GM04504 (cell line): ENCODE measurements around the gene INPP5A.

Source experiments
- DNase-seq: peaks from one replicate; pipeline ENCODE4 v3.0.0-alpha.2; 2012; ENCODE audit warnings: low read depth

INPP5A gene

DNA sequence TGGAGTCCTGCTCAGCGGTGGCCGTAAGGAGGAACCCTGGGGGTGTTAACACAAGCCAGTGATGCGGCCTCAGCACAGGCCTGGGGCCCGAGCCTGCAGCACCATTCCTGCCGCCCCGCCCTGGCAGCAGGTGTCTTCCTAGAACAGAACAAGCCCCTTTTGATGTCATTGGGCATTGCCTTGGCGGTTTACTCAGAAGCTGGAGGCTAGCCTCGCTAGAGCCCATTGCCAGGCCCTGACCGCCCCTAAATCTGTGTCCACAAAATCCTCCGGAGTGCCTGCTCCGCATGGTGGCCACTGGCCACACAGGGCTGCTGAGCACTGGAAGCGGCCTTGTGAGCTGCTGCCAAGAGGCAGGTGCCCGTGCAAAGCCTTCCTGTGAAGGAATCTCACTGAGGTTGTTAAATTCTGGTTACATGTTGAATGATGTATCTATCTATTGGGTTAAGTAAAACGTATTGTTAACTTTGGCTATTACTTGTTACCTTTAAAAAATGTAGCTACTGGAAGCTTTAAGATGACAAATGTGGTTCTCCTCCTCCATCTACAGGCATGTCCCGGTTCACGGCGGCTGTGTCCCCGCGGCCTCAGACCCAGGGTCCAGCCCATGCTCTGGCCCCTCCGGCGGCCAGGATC is 1.2 kb upstream of the INPP5A start:
- no peak for DNase-seq

DNA sequence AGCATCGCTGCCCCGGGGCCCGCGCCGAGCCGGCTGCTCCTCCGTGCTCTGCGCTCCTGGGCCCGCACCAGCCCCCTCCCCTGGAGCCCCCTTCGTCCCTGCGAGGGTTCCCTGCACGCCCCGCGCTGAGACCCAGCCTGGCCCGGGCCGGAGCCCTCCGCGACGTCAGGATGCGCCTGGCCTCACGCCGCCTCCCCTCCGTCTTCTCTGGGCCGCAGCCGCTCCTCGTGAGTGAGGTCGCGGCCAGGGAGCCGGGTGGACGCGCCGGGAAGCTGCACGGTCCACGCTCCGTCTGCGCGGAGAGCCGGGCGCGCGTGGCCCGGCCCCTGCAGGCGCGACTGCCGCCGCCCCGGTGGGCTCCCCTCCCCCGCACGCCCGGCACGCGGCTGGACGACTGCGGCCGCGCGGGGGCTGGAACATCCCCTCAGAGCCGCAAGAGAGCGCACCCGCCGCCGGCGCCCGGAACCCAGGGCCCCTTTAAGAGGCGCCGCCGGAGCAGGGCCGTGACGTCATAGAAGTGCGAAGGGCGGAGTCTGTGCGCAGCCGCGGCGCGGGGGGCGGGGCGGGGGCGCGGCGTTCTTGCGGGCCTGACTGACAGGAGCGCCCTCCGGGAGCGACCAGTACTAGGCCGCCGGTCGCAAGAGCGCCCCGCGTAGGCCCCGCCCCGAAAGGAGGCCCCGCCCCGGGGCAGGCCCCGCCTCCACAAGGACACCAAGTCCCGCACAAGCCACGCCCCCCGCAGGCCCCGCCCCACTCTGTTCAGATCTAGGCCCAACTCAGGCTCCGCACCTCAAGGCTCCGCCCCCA is 507 bp upstream of the INPP5A start:
- peak; percentile 97 for DNase-seq

DNA sequence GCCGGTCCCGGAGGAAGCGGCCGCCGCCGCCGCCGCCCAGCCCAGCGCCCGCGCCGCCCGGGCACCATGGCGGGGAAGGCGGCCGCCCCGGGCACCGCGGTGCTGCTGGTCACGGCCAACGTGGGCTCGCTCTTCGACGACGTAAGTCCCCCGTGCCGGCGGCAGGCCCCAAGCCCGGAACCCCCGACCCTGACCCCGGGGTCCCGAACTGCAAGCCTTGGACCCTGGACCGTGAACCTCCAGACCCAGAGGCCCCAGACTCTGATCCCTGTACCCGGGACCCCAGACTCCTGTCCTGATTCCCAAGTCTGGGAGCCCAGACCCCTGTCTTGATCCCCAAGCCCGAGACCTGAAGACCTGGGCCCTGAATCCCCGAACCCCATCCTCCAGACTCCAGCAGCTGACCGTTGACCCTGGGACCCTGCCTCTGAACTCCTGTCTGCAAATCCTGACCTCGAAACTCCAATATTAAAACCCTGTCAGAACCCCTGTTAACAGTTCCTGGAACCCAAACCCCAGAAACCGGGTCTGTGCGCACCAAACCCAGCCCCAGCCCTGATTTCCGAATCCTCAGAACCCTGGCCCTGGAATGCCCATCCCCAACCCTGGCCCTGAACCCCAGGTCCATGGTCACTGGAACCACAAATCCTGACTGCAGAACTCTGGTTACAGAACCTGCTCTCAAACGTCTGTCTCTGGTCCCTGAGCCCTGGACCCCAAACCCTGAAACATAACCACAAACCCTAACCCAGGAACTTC is 623 bp downstream of the INPP5A start:
- DNase-seq = no peak

DNA sequence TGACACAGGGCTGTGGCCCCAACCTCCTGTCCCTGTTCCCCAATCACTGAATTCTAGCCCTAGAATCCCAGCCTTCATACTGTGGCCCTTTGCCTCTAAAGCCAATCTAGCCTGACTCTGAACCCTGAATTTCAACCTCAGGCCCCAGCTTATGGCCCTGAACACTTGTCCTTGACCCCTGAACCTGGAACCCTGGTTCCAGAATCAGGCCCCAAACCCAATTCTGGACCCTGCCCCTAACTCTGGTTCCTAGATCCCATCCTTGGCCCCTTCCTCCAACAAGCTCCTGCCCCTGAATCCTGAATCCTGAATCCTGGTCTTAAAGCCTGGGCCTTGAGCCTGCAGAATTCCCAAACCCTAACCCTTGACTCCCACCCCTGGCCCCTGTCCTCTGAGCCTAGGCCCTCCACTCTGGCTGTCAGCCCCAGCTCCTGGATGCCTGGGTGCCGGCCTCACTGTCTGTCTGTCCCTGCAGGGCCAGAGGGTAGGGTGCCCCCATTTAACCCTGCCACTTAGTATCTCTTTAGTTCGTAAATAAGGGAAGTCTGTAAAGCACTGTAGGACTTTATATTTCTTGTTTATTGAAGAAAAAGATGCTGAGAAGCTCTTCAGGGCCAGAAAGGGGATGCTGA is 1.3 kb downstream of the INPP5A start:
- DNase-seq = no peak

DNA sequence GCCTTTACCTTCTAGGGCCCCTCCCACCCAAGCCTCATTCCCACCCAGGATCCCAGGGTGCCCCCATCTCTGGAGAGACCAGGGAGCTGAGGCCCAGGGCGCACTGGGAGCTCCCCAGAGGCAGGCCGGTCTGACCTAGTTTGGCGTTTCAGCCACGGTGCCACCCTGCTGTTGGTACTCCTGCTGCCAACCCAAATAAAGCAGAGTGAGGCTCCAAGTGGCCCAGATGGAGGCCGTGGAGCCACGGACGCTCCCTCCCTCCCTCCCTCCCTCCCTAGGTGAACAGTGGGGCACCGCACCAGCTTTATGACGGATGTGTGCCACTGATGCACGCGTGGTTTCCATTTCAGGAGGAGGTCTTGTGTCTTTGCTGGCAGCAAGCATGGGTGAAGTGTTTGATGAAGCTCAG is 1.8 kb downstream of the INPP5A start:
- DNase-seq = no peak

DNA sequence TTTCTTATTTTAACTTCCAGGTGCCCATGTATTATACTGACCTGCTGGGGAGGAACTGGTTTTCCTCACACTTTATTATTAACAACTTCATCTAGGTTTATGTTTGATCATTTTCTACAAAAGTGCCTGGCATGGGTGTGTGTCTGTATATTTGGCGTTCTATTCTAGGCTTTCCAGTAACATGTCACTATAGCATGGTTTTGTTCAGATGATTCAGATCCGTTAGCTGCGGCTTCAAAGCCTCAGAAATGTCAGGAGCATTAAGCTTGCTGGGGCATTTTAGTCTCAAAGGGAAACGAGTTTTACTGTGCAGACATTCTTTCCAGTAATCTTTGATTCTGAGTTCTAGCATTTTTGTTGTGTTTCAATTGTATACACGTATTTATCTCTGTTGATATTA is 2.3 kb downstream of the INPP5A start:
- no peak for DNase-seq

DNA sequence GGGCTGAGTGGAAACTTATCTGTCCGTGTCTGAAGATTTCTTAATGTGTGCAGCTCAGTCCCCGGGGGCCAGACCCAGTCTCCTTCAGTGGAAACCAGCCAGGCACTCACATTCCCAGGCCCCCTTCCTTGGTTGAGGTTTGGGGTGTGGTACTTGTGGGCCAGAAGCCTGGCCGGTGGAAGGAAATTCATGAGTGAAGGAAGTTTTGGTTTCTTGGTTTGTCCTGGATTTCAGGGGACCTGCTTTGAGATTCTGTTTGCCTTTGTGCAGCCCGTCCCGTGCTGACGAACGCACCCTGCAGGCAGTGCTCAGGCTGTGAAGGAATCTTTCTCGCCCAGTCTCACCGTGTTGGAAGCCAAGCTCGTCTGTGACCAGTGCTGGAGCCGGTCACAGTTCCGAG is 2.9 kb downstream of the INPP5A start:
- no peak for DNase-seq

DNA sequence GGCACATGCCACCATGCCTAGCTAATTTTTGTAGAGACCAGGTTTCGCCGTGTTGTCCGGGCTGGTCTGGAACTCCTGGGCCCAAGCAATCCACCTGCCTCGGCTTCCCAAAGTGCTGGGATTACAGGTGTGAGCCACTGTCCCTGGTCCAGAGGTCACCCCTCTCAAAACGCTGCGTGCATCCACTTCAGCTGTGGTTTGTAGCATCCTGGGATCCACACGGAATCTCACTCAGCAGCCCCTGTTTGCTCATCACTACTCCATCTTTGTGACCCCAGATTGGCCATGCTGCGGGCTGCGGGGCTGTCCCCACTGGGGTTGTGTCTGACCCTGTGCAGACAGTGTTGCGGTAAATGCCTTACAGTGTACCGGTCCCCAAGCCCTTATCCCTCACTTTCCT is 3.5 kb downstream of the INPP5A start:
- DNase-seq = no peak

DNA sequence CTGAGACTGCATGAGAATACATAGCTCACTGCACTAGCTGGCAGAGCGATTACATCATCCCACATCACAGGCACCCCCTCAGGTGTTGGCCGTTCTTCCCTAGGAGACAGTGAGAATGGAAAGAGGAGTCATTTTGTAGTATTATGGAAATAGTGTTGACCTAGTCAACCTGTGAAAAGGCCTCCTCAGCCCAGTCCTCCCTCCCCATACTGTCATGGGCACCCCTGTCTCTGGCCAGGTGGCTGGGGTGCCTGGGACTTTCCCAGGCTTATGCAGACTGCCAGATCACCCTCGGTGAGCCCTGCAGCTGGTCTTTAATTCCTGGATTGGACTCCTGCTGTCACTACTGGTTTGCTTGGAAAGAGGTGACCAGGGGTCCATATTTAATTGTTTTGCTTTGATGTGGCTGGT is 4.0 kb downstream of the INPP5A start:
- DNase-seq = no peak

DNA sequence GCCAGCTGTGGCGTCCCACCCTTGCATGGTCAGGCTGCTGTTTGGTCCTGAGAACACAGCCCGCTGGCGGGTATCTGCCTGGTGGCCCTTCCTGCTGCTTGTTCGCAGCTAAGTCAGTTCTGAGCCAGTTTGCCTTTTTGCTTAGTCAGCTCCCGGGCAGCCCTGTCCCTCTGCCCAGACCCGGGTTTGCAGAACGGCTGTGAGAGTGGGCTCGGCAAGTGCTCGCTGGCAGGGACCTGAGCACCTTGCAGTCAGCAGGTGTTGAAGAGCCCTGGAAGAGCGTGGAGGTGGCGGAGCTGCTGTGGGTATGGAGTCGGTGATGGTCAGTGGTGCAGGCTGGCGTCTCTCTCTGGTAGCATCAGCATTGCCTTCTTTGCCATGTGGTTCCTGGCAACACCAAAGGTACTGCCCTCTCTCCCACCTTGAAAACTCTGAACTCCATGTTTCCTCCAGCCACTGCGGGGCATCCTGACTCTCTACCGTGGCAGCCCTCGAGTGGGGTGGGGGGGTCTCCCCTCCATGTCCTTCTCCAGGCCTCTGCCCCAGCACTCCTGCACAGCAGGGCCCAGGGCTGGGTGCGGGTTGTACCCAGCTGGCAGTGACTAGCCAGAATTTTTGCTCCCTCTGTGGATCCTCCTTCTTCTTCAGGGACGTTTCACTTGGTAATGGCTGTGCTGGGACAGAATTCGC is 4.6 kb downstream of the INPP5A start:
- no peak for DNase-seq

DNA sequence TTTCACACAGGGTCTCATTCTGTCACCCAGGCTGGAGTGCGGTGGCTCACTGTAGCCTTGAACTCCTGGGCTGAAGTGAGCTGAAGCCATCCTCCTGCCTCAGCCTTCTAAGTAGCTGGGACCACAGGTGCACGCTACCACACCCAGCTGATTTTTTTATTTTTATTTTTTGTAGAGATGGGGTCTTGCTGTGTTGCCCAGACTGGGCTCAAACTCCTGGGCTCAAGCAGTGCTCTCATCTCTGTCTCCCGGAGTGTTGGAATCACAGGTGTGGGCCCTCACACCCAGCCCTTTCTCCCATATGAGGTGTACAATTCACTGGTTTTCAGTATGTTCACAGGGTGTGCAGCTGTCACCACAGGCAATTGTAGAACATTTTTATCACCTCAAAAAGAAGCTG is 5.2 kb downstream of the INPP5A start:
- no peak for DNase-seq

DNA sequence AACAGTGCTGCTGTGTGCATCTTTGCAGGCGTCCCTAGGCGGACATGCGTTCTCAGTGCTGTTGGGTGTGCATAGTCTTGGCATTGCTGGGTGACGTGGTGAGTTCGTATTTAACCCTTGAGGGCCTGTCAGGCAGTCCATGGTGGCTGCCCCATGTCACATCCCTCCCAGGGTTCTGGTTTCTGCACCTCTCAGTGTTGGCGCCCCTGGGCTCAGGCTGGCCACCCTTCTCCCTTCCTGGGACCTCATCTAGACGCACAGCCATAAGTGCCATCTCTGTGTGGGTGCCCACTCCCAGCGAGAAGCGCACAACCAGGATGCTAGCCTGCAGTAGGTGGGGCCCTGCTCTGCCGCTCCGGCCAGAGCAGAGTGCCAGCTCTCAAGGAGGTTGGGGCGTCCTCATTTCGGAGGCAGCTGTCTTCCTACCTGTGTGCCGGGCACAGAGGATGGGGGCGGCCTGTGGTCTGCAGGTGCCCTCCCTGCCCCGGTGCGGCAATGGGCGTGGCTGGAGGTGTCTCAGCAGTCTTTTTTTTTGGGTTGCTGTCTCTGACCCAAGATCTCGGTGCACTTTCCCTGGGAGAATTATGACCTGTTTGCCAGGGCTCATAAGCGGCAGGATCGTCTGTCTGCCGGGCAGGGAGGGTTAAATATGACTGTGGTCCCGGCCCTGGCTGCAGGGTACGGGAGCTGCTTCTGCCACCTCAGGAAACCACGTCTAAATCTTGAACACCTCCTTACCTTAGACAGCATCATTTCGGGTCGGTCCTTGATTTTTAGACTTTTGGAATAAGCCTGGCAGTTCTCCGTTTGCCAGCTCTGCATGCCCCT is 6.5 kb downstream of the INPP5A start:
- no peak for DNase-seq

DNA sequence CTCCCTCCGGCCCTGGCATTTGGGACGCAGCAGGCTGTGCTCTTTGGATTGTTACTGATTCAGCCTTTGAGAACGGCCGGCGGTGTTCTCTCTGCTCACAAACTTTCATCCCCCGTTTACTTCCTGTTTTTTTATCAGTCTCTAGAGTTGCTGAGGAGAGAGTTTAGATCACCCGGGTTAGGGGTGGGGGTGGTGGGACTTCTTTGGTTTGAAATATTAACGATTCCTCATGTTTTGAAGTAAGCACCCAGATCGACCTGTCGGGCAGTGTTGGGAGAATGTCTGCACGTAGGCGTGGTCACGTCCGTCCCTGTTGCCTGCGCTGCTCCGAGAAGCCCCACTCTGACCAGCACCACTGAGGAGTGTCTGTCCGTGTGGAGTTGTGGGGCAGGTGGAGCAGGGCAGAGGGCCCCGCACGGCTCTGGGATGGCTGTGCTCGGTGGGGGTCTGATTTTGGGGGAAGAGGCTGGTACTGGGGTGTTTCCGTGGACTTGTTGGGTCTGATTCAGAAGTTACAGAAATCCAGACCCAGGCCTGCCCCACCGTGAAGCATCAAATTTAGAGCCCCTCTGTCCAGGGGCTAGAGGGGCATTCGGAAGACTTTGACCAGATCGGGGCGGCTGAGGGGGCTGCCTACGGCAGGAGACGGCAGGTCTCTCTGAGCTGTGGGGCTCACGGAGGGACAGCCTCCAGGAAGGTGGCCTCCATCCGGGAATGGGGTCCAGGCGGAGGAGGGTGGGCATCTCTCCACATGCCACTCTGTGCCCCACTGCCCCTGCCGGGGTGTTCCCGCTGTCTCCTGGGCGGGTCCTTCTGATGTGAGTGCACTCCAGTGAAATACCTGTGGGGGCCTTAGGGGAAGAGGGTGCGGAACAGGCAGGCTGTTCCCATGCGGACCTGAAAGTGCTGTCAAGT is 7.4 kb downstream of the INPP5A start:
- DNase-seq = no peak

DNA sequence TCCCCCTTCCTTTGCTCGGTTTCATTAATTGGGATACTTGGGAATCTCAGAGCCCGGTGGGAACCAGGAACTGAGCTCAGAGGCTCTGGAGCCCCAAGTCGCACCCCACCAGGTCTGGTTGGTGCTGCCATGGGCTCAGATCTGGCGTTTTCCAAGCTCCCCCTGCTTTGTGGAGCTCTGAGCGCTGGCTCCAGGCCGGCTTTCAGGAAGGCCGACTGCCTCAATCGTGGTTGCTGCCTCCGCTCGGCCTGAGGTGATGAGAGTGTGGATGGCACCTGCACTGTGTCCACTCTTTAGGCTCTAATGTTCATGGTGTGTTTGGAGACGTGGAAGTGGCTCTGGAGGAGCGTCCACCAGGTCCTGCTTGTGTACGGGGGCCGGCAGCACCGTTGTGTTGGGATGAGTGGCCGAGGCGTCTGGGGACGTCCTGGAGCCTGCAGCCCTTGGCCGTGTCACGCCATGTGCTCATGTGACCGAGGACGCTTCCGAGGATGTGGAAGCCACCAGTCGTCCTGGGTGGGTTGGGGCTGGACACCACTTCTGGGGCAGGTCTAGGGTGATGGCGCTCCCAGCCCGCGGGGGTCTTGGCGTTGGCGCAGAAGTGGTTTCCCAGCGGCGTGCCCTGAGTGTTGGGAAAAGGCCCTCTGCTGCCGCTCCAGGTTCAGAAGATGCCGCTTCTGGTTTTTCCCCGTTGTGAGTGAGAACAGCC is 8.2 kb downstream of the INPP5A start:
- DNase-seq = no peak

DNA sequence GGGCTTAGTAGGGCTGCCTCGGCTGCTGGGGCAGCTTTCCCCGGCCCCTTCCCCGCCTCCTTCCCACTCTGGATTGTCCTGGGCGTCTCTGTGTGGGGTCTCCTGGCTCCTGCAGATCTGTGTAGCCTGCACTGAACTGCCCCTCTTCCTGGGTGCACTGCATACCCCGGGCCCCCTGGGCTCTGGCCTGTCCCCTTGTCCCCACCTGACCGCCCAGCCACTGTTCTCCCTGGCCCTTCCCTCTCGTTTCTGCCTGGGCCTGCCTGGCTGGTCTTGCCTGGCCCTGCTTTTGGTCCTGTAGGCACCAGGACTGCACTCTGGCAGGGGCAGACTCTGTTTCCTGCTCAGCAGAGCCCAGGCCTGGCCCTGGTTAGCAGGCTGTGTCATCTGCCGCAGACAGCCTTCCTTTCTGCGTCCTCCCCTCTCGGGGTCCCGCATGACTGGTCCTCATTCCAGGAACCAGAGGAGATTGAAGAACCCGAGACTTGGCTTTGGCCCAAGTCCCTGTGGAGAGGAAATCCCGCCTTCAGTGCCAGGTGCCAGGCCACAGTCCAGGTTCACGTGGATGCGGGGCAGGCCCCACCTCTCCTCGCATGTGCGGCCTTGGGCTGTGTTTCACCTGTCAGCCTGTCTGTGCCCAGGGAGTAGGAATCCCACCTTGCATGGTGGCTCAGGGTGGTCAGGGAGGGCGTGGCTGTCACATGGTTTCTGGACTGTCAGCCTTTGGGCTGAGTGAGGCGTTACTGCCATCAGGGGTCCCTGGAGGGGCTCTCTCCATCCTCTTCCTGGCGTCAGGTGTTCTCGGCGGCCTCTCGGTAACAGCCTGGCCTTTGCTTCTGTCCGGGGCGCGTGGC is 9.2 kb downstream of the INPP5A start:
- DNase-seq = no peak

DNA sequence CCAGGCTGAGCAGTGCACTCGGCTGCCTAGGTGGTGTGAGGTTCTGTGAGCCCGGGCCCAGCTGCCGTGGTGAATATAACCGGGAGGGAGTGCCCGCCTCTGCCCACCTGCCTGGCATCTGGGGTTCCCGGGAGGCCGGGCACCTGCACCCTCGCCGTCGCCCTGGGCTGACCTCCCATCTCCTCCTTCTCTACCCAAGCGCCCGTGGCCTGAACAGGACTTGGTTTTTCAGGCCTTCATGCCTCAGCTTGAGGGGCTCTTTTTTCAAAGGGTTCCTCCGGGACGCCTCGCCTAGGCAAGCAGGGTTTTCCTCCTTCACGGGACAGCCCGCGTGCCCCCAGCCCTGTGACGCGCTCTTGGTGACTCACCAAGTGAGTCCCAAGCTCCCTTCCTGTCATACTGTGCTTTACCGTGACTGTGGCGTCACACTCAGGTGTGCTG is 9.9 kb downstream of the INPP5A start:
- no peak for DNase-seq

DNA sequence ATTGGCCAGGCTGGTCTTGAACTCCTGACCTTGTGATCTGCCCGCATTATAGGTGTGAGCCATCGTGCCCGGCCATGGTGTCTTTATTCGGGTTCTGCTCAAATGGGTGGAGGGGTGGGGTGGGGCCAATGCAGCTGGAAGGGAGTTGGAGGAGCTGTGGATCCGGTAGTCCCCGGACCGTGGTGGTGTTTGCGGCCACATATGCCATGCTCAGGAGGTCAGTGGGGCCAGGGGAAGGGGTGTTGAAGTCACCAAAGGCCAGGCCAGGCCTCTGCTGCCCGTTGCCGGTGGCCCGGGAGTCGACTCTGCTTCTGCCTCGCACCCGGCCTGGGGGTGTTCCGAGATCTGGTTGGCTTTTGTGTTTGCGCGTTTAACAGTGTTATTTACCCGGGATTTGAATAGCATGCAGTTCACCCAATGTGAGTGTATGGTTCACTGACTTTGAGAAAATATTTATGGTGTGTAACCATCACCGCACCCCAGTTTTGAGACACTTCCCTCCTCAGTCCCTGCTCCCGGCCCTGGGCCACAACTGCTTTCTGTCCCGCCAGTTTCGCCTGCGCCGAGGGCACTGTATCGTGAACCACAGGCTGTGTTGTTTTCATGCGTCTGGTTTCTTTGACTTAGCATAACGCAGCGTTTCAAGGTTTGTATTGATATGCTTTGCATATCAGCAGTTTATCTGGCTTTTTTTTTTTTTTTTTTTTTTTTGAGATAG is 10.7 kb downstream of the INPP5A start:
- no peak for DNase-seq

DNA sequence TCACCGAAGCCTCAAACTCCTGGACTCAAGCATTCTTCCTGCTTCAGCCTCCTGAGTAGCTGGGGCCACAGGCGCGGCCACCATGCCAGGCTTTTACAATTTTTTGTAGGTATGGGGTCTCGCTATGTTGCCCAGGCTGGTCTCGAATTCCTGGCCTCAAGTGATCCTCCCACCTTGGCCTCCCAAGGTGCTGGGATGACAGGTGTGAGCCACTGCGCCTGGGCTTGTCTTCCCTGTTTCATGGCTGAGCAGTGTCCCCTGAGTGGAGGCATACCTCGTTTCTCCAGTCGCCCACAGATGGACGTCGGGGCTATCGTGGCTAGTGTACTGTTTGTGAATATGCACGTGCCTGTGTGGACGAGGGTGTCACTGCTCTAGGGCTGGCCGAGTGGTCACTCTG is 11.3 kb downstream of the INPP5A start:
- DNase-seq = no peak
